ENCODE data around the gene UBR2. TPM values are rescaled to one million over a fixed set of nuclear protein-coding genes. Genes with fewer than 3 reads are reported as not detected.
"Not testable (repeated sequence)": the region's sequence is repeated elsewhere in the genome, so short reads cannot be mapped to it uniquely, and the experiment has no call there.

Gene UBR2
- total and polyA plus RNA-seq, 2 of the 4 experiments (the other 2 are of a cell fraction), result 7.7 to 32.3 TPM

GRCh38 chr6:42733867-42734481 is 170.1 kb downstream of the UBR2 start:
- H3K79me1 ChIP-seq (ENCODE audit: low read depth in 1 of 2, low read length in 2 of 2); H3K27ac ChIP-seq (ENCODE audit: insufficient read depth, low read length); H2BK20ac ChIP-seq (ENCODE audit: low read depth, low read length); H2AK9ac ChIP-seq (replicated peaks; ENCODE audit: low read depth, low read length, poor library complexity); H2BK5ac ChIP-seq (ENCODE audit: low read depth, low read length, poor library complexity, severe bottlenecking); dilution Hi-C loops (cut with HindIII; ENCODE audit: low sequenced_read_pairs, unreplicated experiment); in situ Hi-C loops (cut with MboI; ENCODE audit: low sequenced_read_pairs); H2BK120ac ChIP-seq (ENCODE audit: low read depth, low read length); H2BK15ac ChIP-seq (ENCODE audit: low read depth, low read length); H4K5ac ChIP-seq (ENCODE audit: low read depth, low read length); H2AFZ ChIP-seq (replicated peaks; ENCODE audit: low read length, poor library complexity); H3K27me3 ChIP-seq (ENCODE audit: control insufficient read depth, insufficient read depth, low read length); BruUV-seq (replicated peaks); H4K8ac ChIP-seq (ENCODE audit: low read depth in 2 of 2, low read length in 2 of 2); H3K18ac ChIP-seq (ENCODE audit: low read depth, low read length); H3K4me1 ChIP-seq (ENCODE audit: control insufficient read depth, insufficient read depth, low read length); intact Hi-C loops (cut with micrococcal nuclease); H3K4me2 ChIP-seq (ENCODE audit: low read depth, low read length); ATAC-seq (ENCODE audit: low read depth); H3K36me3 ChIP-seq (ENCODE audit: control insufficient read depth, insufficient read depth, low read length); H3K56ac ChIP-seq (ENCODE audit: extremely low read depth, insufficient read depth, low read length); H4K91ac ChIP-seq (ENCODE audit: insufficient read depth, low read depth, low read length); H2AK5ac ChIP-seq (ENCODE audit: low read depth, low read length); H3K23ac ChIP-seq (ENCODE audit: low read depth, low read length); H3K9me3 ChIP-seq (ENCODE audit: control insufficient read depth, insufficient read depth, low read length); H3K14ac ChIP-seq (replicated peaks; ENCODE audit: low read depth, low read length); H3K4me3 ChIP-seq (ENCODE audit: insufficient read depth, low read depth, low read length); H4K20me1 ChIP-seq (ENCODE audit: insufficient read depth, low read length); H3K4ac ChIP-seq (ENCODE audit: low read depth, low read length); H3K9ac ChIP-seq (ENCODE audit: low read depth, low read length); DNase-seq; H3K9me1 ChIP-seq (ENCODE audit: insufficient read depth, low read length): not testable (repeated sequence)
- WGBS, 2 experiments (ENCODE audit: extremely low coverage in 2 of 2, insufficient read length in 1 of 2), result no CpG with 5 or more reads among the region's 13 CpGs
- CTCF ChIA-PET, result interaction anchor here (0.6 kb wide), 3 partner anchors 18 to 522 kb away, joined by 3 to 5 read pairs (median 3); no protein-coding TSS in a partner anchor
- POLR2A ChIA-PET (ENCODE audit: unreplicated experiment), result interaction anchor here (0.6 kb wide), 1 partner anchor 48 kb away, joined by 10 read pairs; the partner anchor contains the start of gene BICRAL
